GM18520 (cell line): ENCODE results near the gene NLGN1.
"Not testable (repeated sequence)": the region's sequence is repeated elsewhere in the genome, so short reads cannot be mapped to it uniquely, and the experiment has no call there.

Experiments used
- ATAC-seq: cut with Tn5 transposase; IDR thresholded peaks from one replicate; pipeline ENCODE4 v1.9.1; 2021; ENCODE audit not compliant: unreplicated experiment

The NLGN1 gene

DNA sequence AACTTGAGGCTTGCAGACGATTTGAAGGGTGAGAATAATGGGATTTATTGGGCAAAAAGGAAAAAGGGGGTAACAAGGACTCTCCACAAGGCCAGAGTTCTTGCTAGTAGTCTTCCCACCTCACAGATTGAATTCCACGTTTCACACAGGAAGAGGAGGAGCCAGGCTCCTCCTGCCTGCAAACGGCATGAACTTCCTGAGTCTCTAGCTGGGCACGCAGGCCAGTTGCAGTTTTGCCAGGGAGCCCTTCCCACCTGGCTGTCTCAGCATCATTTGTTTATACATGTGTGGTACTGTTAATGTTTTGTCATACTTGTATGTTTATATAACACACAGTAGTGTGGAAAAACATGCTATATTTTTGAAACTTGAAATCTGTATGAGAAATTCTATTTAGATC, 155.0 kb downstream of the NLGN1 start:
- no peak for ATAC-seq

DNA sequence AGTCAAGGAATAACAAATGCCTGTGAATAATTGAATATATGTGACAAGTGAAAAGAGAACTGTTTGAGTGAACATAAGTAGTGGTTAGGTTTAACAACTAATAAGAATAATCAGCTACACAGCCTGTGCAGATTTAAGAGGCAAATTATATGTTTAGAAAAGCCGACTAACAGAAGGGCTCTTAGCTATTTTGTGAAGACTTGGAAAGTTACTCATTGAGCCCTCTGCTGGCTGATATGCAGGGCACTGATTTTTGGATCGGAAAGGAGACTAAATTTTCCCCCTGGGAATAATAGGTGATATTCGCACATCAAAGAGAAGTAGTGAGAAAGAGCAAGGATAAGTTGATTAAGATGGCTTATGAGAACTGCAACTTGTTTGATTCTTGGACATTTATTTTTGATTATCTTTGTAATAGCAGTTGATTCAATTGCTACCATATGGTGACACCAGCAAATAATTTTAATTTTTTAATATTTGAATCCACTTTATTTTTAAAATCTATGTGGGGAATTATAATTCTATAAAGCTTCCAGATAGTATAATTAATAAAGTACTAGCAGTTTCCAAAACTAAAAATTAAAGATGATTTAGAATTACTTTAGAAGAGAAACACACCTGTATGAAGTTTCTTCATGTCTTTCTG, 156.2 kb downstream of the NLGN1 start:
- ATAC-seq, result no peak

DNA sequence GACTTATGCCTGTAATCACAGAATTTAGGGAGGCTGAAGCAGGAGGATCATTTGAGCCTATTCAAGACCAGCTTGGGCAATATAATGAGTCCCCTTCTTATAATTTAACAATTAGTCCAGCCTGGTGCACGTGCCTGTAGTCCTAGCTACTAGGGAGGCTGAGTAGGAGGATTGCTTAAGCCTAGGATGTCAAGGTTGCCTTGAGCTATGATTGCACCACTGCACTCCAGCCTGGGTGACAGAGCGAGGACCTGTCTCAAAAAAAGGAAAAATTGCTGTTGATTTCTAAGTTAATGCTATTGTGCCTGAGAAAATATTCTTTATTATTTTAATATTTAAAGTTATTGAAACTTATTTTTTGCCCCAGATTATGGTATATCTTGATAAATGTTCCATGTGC, 159.0 kb downstream of the NLGN1 start:
- no peak for ATAC-seq

DNA sequence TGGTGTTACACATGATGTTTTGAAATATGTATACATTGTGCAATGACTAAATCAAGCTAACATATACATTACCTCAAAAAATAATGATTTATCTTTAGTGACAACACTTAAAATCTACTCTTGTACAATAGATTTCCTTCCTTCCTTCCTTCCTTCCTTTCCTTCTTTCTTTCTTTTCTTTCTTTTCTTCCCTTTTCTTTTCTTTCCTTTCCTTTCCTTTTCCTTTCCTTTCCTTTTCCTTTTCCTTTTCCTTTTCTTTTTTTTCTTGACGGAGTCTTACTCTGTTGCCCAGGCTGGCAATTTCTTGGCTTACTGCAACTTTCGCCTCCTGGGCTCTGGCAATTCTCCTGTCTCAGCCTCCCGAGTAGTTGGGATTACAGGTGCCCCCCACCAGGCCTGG, 170.5 kb downstream of the NLGN1 start:
- no peak for ATAC-seq

DNA sequence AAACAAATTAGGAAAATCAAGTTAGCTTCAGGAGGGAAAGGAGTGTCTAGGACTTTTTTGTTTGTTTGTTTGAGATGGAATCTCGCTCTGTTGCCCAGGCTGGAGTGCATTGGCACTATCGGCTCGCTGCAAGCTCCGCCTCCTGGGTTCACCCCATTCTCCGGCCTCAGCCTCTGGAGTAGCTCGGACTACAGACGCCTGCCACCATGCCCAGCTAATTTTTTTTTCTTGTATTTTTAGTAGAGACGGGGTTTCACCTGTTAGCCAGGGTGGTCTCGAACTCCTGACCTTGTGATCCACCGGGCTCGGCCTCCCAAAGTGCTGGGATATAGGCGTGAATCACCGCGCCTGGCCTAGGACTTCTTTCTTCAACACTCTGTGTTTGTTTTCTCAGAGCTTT, 171.1 kb downstream of the NLGN1 start:
- ATAC-seq, result no peak

DNA sequence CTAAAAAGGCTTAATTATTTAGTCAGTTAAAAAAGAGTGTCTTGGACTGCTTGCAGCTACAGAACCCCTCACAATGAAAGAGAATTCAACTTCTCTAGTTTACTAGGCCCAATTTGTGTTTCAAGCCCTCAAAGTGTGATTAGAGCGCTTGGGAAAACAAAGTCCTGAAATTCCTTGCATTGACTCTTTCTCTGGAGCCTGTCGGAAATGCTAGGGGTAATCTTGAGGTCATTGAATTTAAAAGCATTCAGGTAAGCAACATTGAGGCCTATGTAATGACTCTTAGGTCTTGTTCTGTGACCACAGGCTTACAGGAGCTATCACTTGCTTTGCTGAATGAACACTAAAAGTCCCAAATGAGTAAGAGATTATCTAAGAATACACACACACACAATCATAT, 186.0 kb downstream of the NLGN1 start:
- no peak for ATAC-seq

DNA sequence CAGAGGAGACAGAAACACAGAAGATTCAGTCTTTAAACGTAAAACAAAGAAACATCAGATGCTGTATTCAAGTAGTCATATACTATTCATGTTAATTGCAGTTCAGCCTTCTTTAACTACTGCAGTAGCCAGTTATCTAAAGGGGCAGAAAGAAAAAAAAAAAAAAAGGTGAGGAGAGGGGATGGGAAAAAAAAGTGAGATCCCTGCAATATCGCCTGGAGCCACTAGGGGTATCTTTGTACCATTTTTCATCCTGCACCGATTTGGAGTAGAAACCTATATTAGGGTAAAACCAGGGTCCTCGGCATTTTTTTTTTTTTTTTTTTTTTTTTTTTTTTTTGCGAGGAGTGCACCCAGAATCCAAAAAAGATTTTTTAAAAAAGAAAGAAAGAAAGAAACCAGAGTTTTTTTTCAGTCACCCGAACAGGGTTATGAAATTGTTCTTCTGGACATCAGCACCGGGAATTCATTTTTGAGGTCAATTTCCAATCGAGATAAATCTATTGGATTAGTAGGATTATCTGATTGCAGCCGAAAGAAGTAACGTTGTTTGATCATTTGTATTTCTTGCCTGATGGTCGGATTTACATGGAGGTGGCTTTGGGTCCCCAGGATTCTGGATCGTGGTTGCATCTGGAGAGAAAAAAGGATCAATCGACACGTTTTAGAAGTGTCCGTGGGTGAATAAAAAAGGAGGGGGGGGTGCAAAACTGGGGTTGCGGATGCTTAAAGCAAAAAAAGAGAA, 186.7 kb downstream of the NLGN1 start:
- no peak for ATAC-seq

DNA sequence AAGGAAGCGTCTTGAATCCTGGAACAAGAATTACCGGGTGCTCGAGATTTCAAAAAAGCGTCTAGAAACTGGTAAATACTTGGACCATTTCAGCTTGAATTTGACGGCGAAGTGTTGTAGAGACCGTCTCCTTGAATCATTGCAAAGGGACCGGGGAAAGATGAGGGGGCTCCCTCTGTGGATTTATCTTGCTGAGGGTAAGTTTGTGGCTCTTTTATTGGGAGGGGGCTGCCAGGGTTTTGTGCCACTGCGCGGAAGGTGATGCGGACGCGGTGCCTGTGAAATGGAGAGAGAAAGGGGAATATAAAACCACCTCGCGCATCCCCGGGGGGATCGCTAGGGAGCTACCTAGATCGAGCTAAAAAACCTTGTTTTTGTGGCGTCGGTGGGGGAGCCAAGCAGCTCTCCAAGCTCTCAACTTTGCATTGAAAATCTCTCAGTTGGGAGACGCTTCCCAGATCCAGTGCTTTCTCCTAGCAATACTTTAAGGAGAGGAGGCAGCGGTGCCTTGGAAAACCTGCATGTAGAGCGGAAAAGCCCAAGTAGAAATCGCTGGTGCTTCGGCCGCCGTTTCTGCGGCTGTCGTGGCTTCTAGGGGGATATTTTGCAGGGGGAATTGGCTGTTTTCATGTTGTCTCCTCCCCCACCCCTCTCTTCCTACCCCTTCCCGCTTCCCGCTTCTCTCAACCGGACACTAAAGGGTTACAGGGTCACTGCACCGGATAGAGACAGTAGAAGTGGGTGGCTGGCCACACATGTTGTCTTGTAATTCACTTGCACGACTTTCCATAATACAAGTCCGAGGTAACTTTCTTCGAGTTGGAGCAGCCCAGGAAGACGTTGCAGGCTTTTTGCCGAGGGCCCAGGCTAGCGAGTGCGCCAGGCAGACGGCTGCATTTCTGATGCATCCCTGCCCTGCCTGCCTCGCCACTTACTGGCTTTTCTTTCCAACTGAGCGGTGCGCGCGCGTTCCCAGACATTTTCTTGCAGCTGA, 187.6 kb downstream of the NLGN1 start:
- ATAC-seq, result no peak

DNA sequence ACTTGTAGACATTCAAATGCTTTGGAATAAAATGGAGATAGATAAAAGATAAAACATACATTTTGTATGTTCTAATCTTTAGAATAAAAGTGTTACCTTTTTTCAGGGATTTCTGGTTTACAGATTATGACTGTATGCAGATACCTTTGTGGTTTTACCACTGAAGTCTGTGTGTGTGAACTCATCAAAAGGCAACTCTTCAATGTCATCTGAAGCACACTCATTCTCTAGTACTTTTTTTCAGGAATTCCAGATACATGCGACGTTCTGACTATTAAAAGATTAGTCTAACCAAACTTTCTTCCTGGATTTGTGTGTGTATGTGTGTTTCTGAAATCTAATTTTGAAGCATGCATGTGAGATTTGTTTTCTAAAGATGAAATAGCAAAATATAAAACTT, 188.6 kb downstream of the NLGN1 start:
- no peak for ATAC-seq

DNA sequence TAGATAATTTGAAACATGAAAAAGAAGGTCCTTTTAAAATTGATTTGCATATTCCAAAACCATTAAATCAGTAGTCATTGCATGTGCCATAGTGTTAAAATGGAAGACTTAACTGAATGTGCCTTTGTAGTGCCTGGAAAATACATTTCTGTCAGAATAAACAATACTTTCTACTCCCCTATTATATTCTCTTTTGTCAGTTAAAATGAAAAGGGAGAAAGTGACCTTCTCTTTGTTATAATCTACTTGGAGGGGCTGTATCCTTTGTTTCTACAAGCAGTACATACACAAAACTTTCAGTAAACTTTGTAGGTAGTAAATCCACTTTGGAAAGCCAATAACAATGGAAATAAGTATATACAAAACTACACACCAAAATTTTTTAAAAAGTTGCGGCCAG, 189.5 kb downstream of the NLGN1 start:
- ATAC-seq, result no peak

DNA sequence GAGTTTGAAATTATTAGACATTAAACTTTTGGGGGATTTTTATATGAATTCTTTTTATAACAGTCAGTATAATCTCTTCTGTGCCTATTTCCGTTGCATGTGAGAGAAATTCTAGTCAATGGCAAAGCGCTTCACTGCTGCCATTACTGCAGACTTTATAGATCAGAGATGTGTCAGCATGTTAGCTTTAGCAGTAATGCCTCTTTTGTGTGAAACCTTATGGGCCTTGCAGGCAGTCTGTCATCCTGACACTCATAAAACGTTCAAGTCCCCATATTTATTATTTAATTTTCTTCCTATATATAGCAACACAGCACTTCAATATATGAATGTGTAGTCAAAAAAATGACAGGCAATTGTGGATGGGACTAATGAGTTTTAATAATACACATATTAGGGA, 191.0 kb downstream of the NLGN1 start:
- no peak for ATAC-seq

DNA sequence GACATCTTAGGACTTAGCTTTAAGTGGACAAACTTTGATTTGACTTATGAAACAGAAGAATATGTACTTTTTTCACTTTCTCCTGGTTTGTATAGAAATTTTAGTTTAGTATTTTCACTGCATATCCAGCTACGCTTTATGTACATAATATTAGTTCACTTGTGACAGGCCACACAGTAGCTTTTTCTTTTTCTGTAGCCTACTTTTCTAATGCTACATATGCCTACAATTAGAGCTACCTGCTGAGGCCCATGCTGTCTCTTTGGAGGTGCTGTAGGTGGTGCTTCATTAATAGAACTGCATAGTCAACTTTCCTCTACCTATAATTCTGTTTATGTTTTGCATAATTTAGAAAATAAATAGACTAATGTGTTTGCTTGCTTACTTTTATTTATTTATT, 191.6 kb downstream of the NLGN1 start:
- no peak for ATAC-seq

DNA sequence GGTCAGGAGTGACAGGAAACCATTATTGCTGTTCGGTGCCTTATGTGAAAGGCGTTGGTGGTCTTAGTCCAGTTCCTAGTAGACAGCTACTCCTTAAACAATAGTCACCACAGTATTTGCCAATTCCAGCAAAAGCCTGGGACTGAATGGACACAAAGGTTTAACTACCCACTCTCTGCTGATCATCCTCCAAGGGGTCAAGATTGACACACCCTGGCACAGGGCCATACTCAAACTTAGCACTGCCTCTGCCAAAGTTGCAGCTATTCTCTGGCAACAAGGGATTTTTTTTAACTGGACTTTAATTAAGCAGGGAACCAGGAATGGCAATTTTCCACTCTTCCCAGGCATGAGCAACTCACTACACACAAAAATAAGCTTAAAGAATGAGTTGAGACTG, 193.9 kb downstream of the NLGN1 start:
- ATAC-seq, result no peak

DNA sequence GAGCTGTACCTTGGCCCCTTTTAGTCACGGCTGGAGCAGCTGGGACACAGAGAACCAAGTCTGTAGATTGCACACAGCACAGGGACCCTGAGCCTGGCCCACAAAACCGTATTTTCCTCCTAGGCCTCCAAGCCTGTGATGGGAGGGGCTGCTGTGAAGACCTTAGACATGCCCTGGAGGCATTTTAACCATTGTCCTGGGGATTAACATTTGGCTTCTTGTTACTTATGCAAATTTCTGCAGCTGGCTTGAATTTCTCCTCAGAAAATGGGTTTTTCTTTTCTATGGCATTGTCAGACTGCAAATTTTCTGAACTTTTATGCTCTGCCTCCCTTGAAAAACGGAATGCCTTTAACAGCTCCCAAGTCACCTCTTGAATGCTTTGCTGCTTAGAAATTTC, 197.3 kb downstream of the NLGN1 start:
- ATAC-seq, result not testable (repeated sequence)

DNA sequence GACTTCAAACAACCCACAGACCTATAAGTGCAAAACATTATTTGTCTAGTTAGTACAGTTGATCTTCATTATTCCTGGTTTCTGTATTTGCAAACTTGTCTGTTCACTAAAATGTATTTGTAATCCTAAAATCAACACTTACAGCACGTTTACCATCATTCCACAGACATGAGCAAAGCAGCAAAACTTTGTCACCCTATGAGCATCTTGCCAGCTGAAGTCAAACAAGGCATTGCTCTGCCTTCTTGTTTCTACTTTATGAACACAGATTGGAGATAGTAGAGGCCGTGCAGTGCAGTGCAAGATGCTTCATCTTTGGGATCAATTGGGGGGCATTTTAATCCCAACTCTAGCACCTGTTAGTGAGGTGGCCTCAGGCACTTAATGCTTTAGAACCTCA, 202.1 kb downstream of the NLGN1 start:
- no peak for ATAC-seq

DNA sequence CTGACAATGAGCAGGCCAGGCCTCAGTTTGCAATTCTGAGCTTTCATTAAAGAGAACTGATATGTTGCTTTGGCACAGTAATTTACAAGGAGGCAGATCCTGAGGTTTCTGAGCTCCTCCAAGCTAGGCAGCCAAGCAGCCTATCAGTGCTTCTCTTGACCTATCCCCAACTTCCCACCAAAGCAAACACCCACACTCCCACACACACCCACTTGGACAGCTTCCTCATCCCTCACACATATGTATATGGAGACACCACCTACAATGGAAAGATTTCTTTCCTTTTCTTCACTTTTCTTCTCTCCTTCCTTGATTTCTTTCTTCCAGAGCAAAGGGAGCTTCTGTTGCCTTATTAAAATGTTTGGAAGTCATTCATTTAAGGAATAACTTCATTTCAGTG, 217.0 kb downstream of the NLGN1 start:
- no peak for ATAC-seq

DNA sequence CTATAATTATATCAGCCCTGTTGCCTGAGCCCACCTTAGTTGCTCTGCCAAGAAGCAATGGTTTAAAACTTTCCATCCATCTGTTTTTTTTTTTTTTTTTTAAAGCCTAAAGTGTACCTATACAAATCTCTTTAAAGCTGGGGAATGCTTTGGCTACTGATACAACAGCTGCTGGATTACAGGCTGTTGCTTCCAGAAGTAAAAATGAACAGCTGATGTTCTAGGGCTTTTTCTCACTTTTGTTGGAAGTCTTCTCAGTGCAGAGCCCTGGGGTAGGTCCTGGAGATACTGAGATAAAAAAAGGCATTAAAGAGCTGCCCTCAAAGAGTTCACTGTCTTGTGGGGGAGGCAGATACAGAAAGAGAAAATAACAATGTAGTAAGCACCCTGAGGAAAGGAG, 218.1 kb downstream of the NLGN1 start:
- no peak for ATAC-seq

DNA sequence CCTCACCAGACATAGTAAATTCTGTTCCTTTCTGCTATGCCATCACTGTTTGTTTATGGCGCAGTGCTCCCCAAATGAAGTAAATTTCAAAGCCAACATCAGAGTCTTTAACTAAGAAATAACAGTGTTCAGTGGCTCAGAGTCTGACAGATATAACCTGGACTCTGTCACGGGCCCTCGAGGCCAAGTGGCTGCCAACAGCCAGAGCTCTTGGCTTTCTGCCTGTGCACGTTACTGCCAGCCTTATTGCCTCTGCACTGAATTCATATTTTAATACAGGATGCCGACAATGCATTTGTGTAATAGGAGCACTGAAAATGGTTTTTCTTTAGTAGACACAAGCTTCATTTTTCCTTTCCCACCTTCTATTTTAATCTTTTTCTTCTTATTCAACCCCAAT, 219.9 kb downstream of the NLGN1 start:
- ATAC-seq, result no peak

DNA sequence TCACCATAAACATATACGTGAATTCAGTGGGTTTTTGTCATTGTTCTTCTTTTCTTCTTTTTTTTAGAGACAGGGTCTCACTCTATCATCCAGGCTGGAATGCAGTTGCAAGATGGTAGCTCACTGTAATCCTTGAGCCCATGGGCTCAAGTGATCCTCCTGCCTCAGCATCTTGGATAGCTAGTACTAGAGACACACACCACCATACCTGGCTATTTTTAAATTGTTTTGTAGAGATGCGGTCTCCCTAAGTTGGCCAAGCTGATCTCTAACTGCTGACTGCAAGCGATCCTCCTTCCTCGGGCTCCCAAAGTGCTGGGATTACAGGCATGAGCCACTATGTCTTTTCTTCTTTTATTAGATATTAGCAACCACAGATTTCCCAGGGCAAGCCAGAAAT, 220.6 kb downstream of the NLGN1 start:
- no peak for ATAC-seq

DNA sequence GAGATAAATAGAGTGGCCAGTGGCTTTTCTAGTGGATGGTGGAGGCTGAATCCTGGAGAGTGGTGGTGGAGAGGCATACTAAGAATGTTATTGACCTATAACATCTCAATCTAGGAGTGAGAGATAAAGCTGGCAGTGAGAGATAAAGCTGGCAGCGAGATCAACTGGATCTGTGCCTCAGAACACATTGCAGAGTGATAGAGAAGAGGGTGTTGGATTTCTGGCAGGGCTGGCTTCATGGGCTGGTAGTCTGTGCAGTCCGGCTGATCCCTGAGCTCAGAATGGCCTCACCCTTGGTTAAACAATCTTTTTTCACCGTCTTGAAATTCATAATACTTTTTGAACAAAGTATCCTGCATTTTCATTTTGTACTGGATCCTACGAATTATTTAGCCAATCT, 221.2 kb downstream of the NLGN1 start:
- ATAC-seq, result no peak

DNA sequence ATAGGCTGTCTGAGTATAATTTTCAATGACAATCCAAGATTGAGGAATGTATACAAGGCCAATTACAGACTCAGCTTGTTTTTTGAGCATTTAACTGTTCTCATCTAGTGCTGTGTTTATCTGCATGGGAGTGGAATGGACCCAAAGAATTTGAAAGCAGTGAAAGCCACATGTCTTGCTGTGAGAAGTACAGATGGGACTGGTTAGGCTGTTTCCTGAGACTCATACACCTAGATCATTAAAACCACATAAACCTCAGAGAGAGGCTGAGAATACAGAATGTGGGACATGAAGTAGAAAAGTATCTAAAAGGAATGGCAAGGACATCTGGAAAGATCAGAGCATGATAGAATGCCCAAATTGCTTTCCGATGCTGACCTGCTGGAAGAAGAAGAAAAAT, 224.6 kb downstream of the NLGN1 start:
- no peak for ATAC-seq

DNA sequence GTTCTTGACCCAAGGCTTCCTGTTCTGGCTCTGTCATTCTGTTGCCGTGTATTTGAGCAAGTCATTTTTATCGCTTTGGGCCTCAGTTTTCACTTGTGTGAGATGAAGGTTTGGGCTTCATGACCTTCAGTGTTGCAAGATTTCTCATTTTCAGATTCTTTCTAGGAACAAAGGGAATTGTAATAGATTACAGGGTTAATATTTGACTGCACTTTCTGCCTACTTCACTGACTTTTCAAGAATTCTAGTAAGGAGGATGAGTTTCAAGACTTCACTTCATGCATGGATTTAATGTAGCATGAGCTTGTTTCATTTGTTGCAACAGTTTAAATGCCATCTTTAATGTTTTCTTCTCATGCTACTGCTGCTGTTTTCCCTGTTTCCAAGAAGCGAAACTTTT, 226.5 kb downstream of the NLGN1 start:
- ATAC-seq, result no peak
